Activated CD4-positive, alpha-beta T cell treated with anti-CD3 and anti-CD28 coated beads, Interleukin-10, Interleukin-2, amounts not matched to agents 100 ng/mL and 50 ng/mL, durations not matched to agents 16 hours and 8 hours (primary cell): ENCODE results near the gene FCGR2B.
"Not testable (repeated sequence)": the region's sequence is repeated elsewhere in the genome, so short reads cannot be mapped to it uniquely, and the experiment has no call there.

Source experiments
- DNase-seq: peaks from one replicate; pipeline ENCODE4 v3.0.0-alpha.2; 2020

Gene FCGR2B

DNA sequence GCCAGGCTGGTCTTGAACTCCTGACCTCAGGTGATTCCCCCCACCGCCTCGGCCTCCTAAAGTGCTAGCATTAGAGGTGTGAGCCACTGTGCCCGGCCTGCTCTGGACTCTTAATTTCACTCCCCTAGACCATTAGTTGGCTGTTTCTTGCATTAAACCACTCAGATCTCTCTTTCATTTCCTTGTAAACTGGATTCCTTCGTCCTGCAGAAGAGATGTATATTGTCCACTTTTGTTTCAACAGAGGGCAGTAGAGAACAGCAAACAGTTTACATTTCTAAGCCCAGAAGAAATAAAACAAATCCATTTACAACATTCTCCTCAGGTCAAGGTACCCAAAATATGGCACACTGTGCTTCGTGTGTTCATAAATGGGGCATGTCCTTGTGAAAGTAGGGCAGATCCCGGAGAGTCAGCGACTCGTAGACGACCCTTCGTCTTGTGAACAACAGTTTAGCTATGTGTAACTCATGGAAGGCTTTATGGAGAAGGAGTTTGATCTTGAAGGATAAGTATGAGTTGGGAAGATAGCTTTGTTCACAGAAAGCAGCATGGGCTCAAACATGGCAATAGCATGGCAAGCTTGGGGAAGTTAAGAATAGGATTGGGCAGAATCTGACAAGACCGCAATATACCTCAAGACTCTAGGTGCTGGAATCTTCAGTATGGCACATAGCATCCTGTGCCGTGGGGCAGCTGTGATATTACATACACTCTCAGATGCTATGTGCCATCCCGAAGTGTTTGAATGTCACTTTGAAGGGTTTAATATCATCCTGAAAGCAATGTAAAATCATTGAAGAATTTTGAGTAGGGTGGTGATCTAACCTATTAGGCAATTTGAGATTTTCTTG lies 15.2 kb upstream of the FCGR2B start:
- DNase-seq, result peak; percentile 36

DNA sequence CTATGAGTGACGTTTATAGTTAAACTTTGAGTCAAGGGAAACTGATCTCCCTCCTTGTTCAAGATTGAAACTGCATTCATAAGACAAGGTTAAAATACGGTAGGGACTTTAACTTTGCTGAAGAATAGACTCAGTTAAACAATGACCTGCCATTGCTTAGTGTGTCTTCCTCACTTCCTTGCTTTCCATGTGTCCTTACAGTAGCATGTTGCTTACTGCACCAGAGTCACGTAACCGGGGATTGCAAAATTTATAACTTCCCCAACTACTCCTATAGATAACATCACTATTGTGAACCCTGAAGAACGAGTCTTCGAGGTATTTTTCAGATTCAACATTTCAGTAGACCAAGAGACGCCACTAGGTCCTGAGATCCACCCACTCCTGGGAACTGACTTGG lies 9.4 kb upstream of the FCGR2B start:
- DNase-seq, result not testable (repeated sequence)

DNA sequence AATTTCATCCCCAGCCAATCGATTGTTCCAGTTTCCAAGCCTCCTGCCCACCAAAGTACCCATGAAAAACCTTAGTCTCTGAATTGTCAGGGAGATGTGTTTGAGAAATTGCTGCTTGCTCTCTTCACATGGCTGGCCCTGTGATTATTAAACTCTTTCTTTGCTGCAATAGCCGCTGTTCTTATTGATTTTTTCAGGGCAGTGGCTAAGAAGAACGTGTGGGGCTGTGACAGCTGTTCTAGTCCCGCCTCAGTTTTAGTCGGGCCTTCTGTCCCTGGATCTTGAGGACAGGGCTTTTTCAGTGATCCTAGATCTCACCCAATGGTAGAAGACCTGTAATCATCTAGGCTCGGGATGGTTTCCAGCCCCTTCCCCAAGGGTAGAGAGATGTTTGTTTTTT lies 9.0 kb upstream of the FCGR2B start:
- not testable (repeated sequence) for DNase-seq

DNA sequence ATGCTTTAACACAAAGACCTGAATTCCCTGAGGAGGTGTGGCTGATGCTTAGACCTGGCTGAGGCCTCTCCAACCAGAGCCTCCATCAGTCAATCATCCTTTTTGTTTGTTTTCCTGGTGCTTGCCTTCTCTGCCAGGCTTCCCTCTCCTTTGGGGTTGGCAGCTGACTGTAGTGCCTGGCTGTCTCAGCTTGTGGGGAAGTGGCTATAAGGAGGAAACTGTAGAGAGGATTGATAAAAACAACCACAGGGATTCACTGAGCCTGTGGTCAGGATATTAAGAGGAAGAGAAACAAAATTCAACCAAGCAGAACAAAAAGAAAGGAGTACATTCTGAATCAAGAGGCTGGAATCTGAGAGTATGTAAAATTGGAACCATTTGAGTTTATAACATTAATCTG lies 4.4 kb upstream of the FCGR2B start:
- not testable (repeated sequence) for DNase-seq

DNA sequence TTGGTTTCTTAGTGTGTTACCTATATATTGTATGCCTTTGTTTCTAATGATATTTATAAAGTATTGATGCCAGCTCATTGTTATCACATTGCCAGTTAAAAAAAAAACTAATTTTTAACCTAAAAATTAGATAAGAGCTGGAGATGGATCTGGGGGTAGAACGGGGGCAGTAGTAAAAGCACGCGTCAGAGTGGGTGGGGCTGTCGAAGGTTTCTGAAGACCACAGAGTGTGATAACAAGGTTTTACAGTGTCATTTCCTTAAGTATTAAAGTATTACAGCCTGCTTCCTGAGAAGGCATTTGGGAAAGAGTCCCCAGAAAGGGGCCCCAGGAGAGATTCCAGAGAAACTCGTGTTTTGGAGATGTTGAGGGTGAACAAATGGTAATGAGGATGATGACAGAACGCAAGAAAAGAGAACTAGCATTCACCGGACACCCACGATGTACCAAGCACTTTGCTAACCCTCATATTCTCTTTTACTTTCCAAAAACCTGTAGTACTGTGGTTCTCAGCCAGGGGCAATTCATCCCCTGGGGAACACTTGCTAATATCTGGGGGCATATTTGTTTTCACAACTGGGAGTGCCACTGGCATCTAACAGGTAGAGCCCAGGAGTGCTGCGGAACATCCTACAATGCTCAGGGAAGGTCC lies 1.2 kb upstream of the FCGR2B start:
- DNase-seq, result not testable (repeated sequence)

DNA sequence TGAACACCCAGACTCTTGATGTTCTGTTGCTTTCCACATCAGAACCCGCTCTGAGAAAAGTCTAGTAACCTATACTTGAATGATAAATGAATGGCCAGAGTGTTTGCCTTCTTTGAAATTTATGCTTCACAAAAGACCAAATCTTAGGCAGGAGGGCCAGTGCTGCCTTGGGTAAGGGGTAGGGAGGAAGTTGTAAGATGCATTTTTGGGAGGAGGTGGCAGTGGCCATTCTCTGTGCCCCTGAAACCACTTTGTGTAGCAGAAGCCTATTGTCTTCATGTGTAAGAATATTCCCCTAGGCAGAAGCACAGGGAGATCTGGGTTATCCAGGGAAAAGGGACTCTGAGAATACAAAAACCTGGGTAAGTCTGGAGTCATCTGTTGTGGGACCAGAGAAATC lies 626 bp downstream of the FCGR2B start:
- not testable (repeated sequence) for DNase-seq

DNA sequence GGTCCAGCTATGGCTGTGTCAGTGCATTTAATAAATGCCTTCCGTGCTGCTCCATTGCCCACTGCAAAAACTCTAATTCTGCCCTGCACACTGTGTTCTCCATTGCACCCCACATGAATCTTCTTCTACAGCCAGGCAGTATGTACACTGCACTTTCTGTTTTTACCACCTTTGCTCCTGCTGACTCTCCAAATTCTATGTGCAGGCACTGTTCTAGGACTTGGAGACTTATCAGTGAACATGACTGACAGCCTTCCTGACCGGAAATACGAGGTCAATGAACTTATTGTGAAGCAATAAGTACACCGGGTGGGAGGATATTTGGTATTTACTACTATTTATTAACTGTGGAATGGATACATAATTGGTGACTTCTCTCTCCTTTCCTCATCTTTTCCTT lies 1.7 kb downstream of the FCGR2B start:
- not testable (repeated sequence) for DNase-seq

DNA sequence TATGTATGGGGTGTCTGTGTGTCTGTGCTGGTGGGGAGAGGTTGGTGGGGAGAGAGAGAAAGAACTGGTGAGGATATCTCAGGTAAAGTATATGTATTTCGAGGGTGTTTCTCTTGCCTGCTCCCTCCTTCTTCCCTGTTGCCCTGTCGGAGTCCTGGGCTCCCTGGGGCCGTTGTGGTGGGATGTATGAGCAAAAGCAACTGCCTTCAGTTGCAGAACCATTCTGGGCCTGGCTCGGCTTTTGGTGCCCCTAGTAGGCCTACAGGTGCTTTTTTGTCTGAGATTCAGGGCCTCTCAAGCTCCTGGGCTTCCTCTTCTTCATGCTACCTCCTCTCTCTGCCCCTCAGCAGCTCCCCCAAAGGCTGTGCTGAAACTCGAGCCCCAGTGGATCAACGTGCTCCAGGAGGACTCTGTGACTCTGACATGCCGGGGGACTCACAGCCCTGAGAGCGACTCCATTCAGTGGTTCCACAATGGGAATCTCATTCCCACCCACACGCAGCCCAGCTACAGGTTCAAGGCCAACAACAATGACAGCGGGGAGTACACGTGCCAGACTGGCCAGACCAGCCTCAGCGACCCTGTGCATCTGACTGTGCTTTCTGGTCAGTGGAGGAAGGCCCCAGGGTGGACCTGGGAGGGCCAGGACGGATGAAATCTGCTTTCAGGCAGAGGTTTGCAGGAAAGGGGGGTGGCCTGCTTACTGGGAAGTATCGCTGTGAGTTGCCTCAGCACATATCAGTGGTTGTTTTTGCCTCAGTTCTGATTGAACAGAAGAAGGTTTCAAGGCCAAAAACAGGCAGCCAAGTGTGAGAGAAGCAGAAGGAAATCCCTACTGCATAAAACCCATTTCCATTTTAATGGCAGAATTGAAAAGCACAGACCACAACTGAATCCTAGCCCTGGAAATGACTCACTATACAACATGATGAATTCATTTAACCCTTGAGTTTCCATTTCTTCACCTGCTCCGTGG lies 8.4 kb downstream of the FCGR2B start:
- peak; percentile 41 for DNase-seq

DNA sequence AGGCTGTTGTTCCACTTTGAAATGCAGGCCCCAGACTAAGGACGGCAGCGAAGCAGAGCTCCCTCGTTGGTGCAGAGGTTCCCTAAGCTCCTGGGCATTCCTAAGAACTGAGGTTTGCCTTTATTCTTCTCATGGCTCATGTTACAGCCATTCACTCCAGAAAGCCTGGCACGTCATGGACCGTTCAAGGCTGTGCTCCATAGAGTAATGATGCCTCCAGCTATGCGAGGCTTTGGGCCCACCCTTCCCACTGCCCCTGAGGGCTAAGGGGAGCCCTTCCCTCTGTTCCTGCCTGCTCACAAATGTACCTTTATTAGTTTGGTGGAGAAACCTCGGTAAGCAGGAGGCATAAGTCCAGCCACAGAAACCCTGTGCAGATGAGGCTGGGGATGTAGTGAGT lies 10.5 kb downstream of the FCGR2B start:
- not testable (repeated sequence) for DNase-seq

DNA sequence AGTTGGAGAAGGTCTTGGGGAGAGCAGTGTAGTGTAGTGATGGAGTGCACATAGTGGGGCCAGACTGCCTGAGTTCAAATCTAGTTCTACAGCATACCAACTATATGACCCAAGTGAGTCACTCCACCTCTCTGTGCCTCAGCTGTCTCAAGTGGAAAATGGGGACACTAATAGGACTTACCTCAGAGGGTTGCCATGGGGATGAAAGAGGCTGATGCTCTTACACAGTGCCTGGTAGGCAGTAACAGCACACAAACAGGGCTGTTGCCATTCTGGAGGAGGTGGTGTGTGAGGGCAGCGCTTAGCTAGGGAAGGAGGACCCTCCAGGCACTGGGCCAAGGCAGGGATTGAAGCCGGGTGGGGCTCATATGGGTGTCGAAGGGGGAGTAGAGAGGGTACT lies 11.5 kb downstream of the FCGR2B start:
- not testable (repeated sequence) for DNase-seq

DNA sequence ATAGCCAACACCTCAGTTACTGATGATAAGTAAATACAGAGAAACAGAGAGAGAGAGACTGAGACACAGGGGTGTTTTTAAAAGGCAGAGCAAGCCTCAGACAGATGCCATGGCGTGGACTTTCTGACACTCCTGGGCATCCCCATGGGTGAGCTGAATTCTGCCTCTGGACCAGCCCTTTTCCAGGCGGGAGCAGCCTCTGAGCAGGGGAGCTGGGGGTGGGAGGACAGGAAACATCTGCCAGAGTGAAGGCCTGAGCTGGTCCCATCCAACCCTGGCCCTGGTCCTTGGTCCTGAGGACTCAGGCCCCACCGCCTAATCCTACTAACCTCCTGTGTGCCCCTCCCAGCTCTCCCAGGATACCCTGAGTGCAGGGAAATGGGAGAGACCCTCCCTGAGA lies 12.0 kb downstream of the FCGR2B start:
- not testable (repeated sequence) for DNase-seq

DNA sequence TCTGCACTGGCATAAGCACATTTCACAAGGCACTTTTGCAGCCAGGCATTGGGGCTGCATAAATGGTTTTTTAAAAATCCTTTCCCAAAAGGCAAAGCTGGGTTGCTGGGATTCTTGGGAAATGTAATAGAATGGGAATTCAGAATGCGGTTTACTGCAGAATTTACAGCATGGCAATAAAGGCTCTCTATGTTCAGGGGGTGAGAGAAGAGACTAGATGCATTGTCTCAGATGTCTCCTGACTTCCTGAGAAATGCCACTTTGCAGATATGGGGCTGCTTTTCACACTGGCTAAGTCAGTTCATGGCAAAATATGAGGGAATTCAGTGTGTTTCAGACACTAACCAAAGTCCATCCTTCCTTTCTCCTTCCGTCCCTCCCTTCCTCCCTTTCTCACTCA lies 13.5 kb downstream of the FCGR2B start:
- DNase-seq, result no peak

DNA sequence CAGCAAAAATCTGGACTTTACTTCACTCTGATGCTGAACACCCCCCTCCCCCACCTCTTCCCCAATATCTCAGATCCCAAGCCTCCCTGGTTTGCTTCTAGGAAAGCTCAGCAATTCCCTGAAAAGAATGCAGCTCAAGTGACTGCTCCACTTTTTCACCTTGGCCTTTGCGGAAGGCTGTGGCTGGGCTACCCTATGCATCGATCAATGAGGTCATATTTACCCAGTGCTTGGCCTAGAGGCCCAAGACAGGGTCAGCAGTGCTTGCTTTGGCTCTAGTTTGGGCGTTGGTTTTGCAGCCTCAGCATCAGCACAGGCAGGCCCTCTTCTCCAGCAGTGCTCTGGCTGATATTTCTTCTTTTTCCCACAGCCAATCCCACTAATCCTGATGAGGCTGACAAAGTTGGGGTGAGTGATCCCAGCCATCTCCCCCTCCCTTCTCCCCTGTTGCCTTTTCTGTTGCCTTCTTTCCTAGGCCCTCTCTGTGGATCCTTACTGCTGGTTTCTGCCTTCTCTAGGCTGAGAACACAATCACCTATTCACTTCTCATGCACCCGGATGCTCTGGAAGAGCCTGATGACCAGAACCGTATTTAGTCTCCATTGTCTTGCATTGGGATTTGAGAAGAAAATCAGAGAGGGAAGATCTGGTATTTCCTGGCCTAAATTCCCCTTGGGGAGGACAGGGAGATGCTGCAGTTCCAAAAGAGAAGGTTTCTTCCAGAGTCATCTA lies 14.2 kb downstream of the FCGR2B start:
- no peak for DNase-seq

DNA sequence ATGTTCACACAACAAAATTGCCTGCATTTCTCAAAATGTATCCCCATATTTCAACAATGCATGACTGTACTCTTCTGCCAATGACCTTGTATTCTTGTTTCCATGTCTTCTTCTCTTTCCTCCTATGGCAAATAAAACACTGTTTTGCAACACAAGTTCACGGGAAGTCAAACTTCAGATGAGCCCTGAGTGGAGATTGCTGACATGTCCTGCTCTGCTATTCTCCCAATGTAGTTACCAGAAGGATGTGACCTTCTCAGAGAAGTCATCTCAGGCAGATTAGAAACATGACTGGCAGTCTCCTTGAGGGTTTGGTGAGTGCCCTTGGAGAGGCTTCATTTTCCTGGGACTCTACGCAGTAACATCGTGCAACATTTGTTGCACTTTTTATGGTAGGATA lies 15.6 kb downstream of the FCGR2B start:
- no peak for DNase-seq

DNA sequence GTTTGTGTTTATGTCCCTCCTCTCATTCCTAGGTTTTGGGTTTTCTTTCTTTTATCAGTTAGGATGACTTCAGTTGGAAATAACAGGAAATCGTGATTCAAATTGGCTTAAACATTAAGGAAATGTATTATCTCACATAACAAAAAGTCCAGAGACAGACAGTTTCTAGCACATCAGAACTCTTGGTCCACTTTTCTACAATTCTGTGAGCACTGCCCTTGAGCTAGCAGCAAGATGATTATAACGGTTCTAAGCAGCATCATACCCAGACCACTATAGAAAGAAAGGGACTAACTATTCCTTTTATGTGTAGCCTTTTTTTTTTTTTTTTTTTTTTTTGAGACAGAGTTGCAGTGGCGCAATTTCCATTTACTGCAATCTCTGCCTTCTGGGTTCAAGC lies 18.9 kb downstream of the FCGR2B start:
- DNase-seq, result no peak

DNA sequence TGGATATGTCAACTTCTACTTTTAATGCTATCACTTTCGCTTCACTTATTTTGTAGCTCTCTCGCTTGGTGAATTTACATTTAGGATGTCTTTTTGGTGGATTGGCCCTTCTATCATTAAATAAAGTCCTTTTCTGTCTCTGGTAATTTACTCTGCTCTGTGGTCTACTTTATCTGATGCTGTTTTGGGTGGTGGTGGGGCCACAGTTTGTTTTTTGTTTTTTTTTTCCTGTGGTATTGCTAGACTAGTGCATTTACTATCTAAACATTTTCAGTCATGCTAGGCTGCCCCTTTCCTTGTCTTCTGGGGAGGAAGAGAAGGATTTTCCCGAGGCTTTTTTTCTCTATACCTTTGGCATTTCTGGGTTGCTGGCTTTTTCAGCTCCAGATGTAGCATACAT lies 26.0 kb downstream of the FCGR2B start:
- no peak for DNase-seq

DNA sequence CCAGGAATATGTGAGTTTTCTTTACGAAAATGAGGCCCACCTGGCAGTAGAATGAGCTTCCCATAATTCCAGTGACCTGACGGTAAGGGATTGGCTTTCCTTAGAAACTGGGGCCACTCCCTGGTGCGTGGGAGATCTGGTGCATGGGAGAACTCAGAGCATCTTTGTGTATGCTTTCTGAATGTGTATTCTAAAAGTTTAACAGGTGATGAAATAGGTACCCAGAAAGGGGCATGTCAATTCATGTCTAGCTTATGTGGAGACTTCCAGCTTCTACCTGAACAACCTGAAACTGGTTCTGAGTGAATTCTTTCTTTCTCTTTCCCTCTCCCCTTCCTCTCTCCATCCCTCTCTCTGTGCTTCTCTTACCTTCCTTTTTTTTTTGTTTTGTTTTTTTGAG lies 28.9 kb downstream of the FCGR2B start:
- DNase-seq, result no peak

DNA sequence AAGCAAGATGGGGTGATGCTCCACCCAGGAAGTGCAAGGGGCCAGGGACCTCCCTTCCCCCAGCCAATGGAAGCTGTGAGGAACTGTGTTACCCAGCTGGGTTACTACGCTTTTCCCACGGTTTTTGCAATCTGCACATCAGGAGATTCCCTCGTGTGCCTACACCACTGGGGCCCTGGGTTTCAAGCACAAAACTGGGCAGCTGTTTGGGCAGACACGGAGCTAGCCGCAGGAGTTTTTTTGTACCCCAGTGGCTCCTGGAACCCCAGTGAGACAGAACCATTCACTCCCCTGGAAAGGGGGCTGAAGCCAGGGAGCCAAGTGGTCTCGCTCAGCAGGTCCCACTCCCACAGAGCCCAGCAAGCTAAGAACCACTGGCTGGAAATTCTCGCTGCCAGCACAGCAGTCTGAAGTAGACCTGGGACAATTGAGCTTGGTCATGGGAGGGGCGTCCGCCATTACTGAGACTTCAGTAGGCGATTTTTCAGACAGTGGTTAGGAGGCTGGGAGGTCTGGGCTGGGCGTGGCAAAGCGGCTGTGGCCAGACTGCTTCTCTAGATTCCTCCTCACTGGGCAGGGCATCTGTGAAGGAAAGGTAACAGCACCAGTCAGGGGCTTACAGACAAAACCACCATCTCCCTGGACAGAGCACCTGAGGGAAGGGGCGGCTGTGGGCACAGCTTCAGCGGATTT lies 30.2 kb downstream of the FCGR2B start:
- DNase-seq, result not testable (repeated sequence)

DNA sequence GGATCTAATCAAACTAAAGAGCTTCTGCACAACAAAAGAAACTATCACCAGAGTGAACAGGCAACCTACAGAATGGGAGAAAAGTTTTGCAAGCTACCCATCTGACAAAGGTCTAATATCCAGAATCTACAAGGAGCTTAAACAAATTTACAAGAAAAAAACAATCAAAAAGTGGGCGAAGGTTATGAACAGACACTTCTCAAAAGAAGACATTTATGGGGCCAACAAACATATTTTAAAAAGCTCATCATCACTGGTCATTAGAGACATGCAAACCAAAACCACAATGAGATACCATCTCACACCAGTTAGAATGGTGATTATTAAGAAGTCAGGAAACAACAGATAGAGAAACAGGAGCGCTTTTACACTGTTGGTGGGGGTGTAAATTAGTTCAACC lies 35.4 kb downstream of the FCGR2B start:
- DNase-seq, result not testable (repeated sequence)

DNA sequence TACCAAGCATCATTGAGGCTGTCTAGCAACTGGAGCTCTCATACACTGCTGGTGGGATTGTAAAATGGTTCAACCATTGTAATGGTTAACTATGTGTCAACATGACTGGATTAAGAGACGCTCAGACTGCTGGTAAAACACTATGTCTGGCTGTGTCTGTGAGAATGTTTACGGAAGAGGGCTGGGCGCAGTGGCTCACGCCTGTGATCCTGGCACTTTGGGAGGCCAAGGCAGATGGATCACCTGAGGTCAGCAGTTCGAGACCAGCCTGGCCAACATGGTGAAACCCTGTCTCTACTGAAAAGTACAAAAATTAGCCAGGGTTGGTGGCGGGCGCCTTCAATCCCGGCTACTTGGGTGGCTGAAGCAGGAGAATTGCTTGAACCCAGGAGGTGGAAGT lies 39.3 kb downstream of the FCGR2B start:
- DNase-seq, result no peak

DNA sequence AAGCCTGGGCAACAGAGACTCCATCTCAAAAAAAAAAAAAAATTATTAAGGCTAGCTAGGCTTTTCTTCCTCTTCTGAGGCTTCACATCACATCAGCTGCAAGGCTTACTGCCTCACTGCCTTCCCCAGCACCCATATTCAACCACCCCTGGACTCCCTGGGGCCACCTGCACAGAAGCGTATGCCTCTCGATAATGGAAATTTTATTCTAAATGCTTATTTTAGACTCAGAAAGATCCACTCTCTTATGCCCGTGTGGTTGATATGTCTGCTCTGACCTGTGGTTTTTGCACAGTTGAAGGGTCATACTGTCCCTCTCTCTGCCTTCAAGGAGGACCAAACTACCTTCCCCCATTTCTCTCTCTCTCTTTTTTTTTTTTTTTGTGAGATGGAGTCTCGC lies 42.6 kb downstream of the FCGR2B start:
- DNase-seq, result no peak

DNA sequence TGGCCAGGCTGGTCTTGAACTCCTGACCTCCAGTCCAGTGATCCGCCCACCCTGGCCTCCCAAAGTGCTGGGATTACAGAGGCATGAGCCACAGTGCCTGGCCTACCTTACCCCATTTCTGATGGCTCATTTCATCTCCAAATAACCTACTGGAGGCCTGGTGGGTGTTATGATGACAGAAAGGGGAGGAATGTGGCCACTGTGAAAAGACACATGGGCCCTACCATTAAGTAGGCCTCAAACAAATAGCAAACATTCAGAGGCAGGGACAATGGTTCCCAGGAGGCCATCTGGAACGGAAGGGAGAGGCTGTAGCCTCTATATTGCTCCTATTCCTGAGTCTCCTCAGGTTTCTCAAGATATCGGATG lies 43.2 kb downstream of the FCGR2B start:
- DNase-seq, result no peak
